H9 (cell line): ENCODE results near the gene SRSF7. TPM values are rescaled to one million over a fixed set of nuclear protein-coding genes. Genes with fewer than 3 reads are reported as not detected.

ENCODE experiments used
- DNase-seq: peaks from one replicate; pipeline ENCODE4 v3.0.0-alpha.2; 2017
- H2AFZ ChIP-seq: one replicate; pipeline ENCODE4 v1.6.1; 2013; ENCODE audit warnings: mild to moderate bottlenecking, low read length, control low read depth, moderate library complexity
- H2AK5ac ChIP-seq: 2 replicates; pipeline ENCODE4 v1.6.1; 2013; ENCODE audit warnings: low read length, control low read depth, mixed read lengths; ENCODE audit not compliant: insufficient read length
- H2BK120ac ChIP-seq: one replicate; pipeline ENCODE4 v1.6.1; 2013; ENCODE audit warnings: low read depth, mild to moderate bottlenecking, low read length, control low read depth, inconsistent platforms; ENCODE audit not compliant: poor library complexity, severe bottlenecking
- H2BK12ac ChIP-seq: 2 replicates; pipeline ENCODE4 v1.6.1; 2013; ENCODE audit warnings: low read length, control low read depth, mixed read lengths, low read depth; ENCODE audit not compliant: insufficient read length
- H2BK15ac ChIP-seq: 2 replicates; pipeline ENCODE4 v1.6.1; 2013; ENCODE audit warnings: low read depth, low read length, control low read depth
- H2BK20ac ChIP-seq: one replicate; pipeline ENCODE4 v1.6.1; 2013; ENCODE audit warnings: low read depth, mild to moderate bottlenecking, low read length, control low read depth, inconsistent platforms; ENCODE audit not compliant: poor library complexity, severe bottlenecking
- H2BK5ac ChIP-seq: 2 replicates; pipeline ENCODE4 v1.6.1; 2013; ENCODE audit warnings: low read length, control low read depth, mixed read lengths; ENCODE audit not compliant: insufficient read length
- H3K14ac ChIP-seq: 2 replicates; pipeline ENCODE4 v1.6.1; 2013; ENCODE audit warnings: low read length, control low read depth; ENCODE audit not compliant: insufficient read depth
- H3K18ac ChIP-seq: 2 replicates; pipeline ENCODE4 v1.6.1; 2013; ENCODE audit warnings: low read depth, mild to moderate bottlenecking, mixed read lengths, low read length, control low read depth; ENCODE audit not compliant: insufficient read length
- H3K23ac ChIP-seq: 2 replicates; pipeline ENCODE4 v1.6.1; 2013; ENCODE audit warnings: low read length, control low read depth, mixed read lengths, low read depth; ENCODE audit not compliant: insufficient read length
- H3K23me2 ChIP-seq: 2 replicates; pipeline ENCODE4 v1.6.1; 2013; ENCODE audit warnings: low read depth, mild to moderate bottlenecking, mixed read lengths, low read length, control low read depth; ENCODE audit not compliant: insufficient read length, poor library complexity, severe bottlenecking
- H3K27ac ChIP-seq: 2 replicates; pipeline ENCODE4 v1.5.1; 2013; ENCODE audit warnings: low read length, control low read depth, mixed read lengths, low read depth; ENCODE audit not compliant: insufficient read length
- H3K27me3 ChIP-seq: 2 replicates; pipeline ENCODE4 v1.6.1; 2013; ENCODE audit warnings: low read length, control low read depth, inconsistent platforms; ENCODE audit not compliant: insufficient read depth
- H3K4ac ChIP-seq: 2 replicates; pipeline ENCODE4 v1.6.1; 2013; ENCODE audit warnings: low read depth, mild to moderate bottlenecking, control low read depth, inconsistent platforms, low read length, moderate library complexity
- H3K4me1 ChIP-seq: 2 replicates; pipeline ENCODE4 v1.6.1; 2013; ENCODE audit warnings: low read length, control low read depth, inconsistent platforms; ENCODE audit not compliant: insufficient read depth
- H3K4me2 ChIP-seq: 2 replicates; pipeline ENCODE4 v1.6.1; 2013; ENCODE audit warnings: low read length, control low read depth, mixed read lengths; ENCODE audit not compliant: insufficient read length, insufficient read depth
- H3K56ac ChIP-seq: 2 replicates; pipeline ENCODE4 v1.6.1; 2013; ENCODE audit warnings: low read depth, mild to moderate bottlenecking, mixed read lengths, low read length, control low read depth; ENCODE audit not compliant: insufficient read length
- H3K79me1 ChIP-seq: 2 replicates; pipeline ENCODE4 v1.6.1; 2013; ENCODE audit warnings: low read depth, mild to moderate bottlenecking, moderate library complexity, low read length, control low read depth, inconsistent platforms; ENCODE audit not compliant: insufficient read depth, poor library complexity, severe bottlenecking
- H3K79me2 ChIP-seq: 2 replicates; pipeline ENCODE4 v1.6.1; 2013; ENCODE audit warnings: low read length, control low read depth, inconsistent platforms; ENCODE audit not compliant: insufficient read depth
- H3K9ac ChIP-seq: 2 replicates; pipeline ENCODE4 v1.6.1; 2013; ENCODE audit warnings: low read length, control low read depth, mixed read lengths; ENCODE audit not compliant: insufficient read length; ENCODE audit errors: extremely low read depth
- H3K9me3 ChIP-seq: one replicate; pipeline ENCODE4 v1.6.1; 2013; ENCODE audit warnings: low read depth, low read length, inconsistent platforms; ENCODE audit not compliant: control insufficient read depth
- H3T11ph ChIP-seq: one replicate; pipeline ENCODE4 v1.6.1; 2013; ENCODE audit warnings: mild to moderate bottlenecking, low read length, control low read depth, inconsistent platforms
- H4K20me1 ChIP-seq: one replicate; pipeline ENCODE4 v1.6.1; 2013; ENCODE audit not compliant: control insufficient read depth, insufficient read length, insufficient read depth
- H4K5ac ChIP-seq: 2 replicates; pipeline ENCODE4 v1.6.1; 2013; ENCODE audit warnings: low read depth, mild to moderate bottlenecking, mixed read lengths, low read length, control low read depth; ENCODE audit not compliant: insufficient read length
- H4K8ac ChIP-seq: replicated peaks from 2 replicates; pipeline ENCODE4 v1.6.1; 2013; ENCODE audit warnings: low read length, control low read depth, mixed read lengths, low read depth; ENCODE audit not compliant: insufficient read length
- H4K91ac ChIP-seq: 2 replicates; pipeline ENCODE4 v1.6.1; 2013; ENCODE audit warnings: low read depth, mild to moderate bottlenecking, moderate library complexity, mixed read lengths, low read length, control low read depth; ENCODE audit not compliant: insufficient read length
- H3K27ac Mint-ChIP-seq, 3 experiments: 2 replicates in 2 of 3; 3 replicates in 1 of 3; pipeline ENCODE4 v1.8.0; 2020 to 2021; ENCODE audit warnings: mixed read lengths in 3 of 3, mild to moderate bottlenecking in 1 of 3, moderate library complexity in 1 of 3
- H3K27me3 Mint-ChIP-seq: 2 replicates; pipeline ENCODE4 v1.8.0; 2021; ENCODE audit warnings: low read depth, mild to moderate bottlenecking, moderate library complexity, mixed read lengths
- H3K36me3 Mint-ChIP-seq, 3 experiments: 2 replicates in 2 of 3; 3 replicates in 1 of 3; pipeline ENCODE4 v1.8.0; 2020 to 2021; ENCODE audit warnings: low read depth in 3 of 3, mixed read lengths in 3 of 3; ENCODE audit not compliant: insufficient read depth in 1 of 3
- H3K4me1 Mint-ChIP-seq, 2 experiments: 2 replicates each; pipeline ENCODE4 v1.8.0; 2020; ENCODE audit warnings: mixed read lengths in 2 of 2
- H3K4me3 Mint-ChIP-seq, 2 experiments: 2 replicates in 1 of 2; 3 replicates in 1 of 2; pipeline ENCODE4 v1.8.0; 2020 to 2021; ENCODE audit warnings: mild to moderate bottlenecking in 2 of 2, mixed read lengths in 2 of 2, moderate library complexity in 1 of 2
- H3K9me3 Mint-ChIP-seq, 2 experiments: 2 replicates in 1 of 2; 3 replicates in 1 of 2; pipeline ENCODE4 v1.8.0; 2020; ENCODE audit warnings: mild to moderate bottlenecking in 2 of 2, mixed read lengths in 2 of 2, moderate library complexity in 1 of 2
- CTCF ChIP-seq: fragments of 200-600 bp; sonication (generic); conservative IDR thresholded peaks from 3 replicates; pipeline ENCODE4 v1.8.0; 2021; ENCODE audit warnings: antibody characterized with exemption, mild to moderate bottlenecking
- WGBS: extraction: QIAGEN DNeasy Blood & Tissue Kit; methylation state at CpG from one replicate; pipeline ENCODE4 v1.1.7; 2013; ENCODE audit warnings: missing lambda C conversion rate, low lambda C conversion rate, mixed read lengths; ENCODE audit not compliant: insufficient read length; ENCODE audit errors: extremely low coverage; 5-methylcytosine and 5-hydroxymethylcytosine counted together
- total RNA-seq: library from RNA; stranded (reverse); gene quantifications from 2 replicates; pipeline ENCODE4 v1.2.1, GENCODE V29; 2021

The SRSF7 gene
- total RNA-seq, 1 experiment from 2014 or later: 576 TPM

DNA sequence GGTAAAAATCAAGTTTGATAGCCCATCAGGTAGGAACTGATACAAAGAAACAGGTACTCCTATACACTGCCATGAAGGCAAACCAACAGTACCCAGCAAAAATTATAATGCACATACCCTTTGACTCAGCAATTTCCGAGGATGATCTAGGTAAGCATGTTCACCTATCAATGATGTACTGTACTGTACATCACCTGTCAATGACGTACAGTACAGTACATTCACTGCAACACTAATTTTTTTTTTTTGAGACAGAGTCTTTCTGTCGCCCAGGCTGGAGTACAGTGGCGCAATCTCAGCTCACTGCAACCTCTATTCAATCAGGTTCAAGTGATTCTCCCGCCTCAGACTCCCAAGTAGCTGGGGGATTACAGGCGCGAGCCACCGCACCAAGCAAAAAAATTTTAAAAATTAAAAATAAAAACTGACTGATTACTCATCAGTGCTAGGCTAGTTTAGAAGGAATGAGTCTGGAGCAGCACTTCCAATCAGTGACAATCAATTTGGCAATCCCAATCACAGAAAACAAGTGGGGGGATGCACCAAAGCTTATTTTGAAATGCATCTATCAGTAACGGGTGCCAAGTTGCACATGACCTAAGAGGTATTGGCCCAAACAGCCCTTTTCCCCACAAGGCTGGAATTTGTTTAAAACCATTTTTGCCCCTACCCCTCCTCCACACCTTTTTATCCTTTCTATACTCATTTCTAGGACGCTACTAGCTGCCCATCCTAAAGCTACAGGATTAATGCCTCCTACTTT is 8.2 kb downstream of the SRSF7 start:
- H4K91ac ChIP-seq: no peak overlapping the region
- H3K79me2 ChIP-seq: no peaks in the 10 kb centered on the region; the same call in 1 of the 2 replicates
- no peak overlapping the region for H4K8ac ChIP-seq
- no peak overlapping the region for H2AFZ ChIP-seq
- H3K27me3 Mint-ChIP-seq: no peaks in the 10 kb centered on the region; the same call in 1 of the 2 replicates
- H3K79me1 ChIP-seq: no peaks in the 10 kb centered on the region
- no peak overlapping the region for H2BK120ac ChIP-seq
- no CpG with 5 or more reads among the region's 10 CpGs for WGBS
- no peak overlapping the region for H2BK15ac ChIP-seq
- H3K27me3 ChIP-seq: no peaks in the 10 kb centered on the region
- no peak overlapping the region for H3K4me3 Mint-ChIP-seq
- H3K9me3 ChIP-seq: no peaks in the 10 kb centered on the region
- H2BK20ac ChIP-seq: no peak overlapping the region
- H3K23me2 ChIP-seq: no peaks in the 10 kb centered on the region
- peaks cover 70 to 91% (median 74%) of the 10 kb centered on the region in 3 experiments for H3K36me3 Mint-ChIP-seq
- H3K9ac ChIP-seq: no peak overlapping the region
- H3K27ac Mint-ChIP-seq: peak overlapping the region in 1 of 3 experiments; percentile 85; a peak in 1 of 7 replicates
- no peak overlapping the region for H3K4me2 ChIP-seq
- no peak overlapping the region for H3K18ac ChIP-seq
- H3K14ac ChIP-seq: no peak overlapping the region
- H2BK5ac ChIP-seq: no peak overlapping the region
- peaks cover 1% of the 10 kb centered on the region; the same call in 1 of the 2 replicates for H3K4me1 ChIP-seq
- H3K4me1 Mint-ChIP-seq: peaks cover 17 to 20% of the 10 kb centered on the region in 2 experiments
- DNase-seq: no peak
- H3K4ac ChIP-seq: no peak overlapping the region
- H3T11ph ChIP-seq: no peak overlapping the region
- H4K5ac ChIP-seq: no peak overlapping the region
- H3K27ac ChIP-seq: no peak overlapping the region
- no peak overlapping the region for H3K23ac ChIP-seq
- no peak overlapping the region for H2BK12ac ChIP-seq
- no peak overlapping the region for H3K56ac ChIP-seq
- peaks cover 8 to 9% of the 10 kb centered on the region in 2 experiments for H3K9me3 Mint-ChIP-seq
- no peak for TF ChIP-seq CTCF
- H4K20me1 ChIP-seq: no peaks in the 10 kb centered on the region
- no peak overlapping the region for H2AK5ac ChIP-seq
